ENCODE measurements around the gene SP110.
A peak's percentile ranks its signal among the peaks of the same experiment; 100 is the strongest.

The SP110 gene

GRCh38 chr2:230172852-230173251, 46.9 kb downstream of the SP110 start:
- no peak for DNase-seq (ENCODE audit: low read depth in 1 of 2, low spot score in 1 of 2)

GRCh38 chr2:230172156-230172555, 47.6 kb downstream of the SP110 start:
- DNase-seq (ENCODE audit: low read depth in 1 of 2, low spot score in 1 of 2), result no peak

GRCh38 chr2:230170532-230170931, 49.3 kb downstream of the SP110 start:
- DNase-seq (ENCODE audit: low read depth in 1 of 2, low spot score in 1 of 2), result no peak

- no peak for DNase-seq (ENCODE audit: low read depth in 1 of 2, low spot score in 1 of 2)
Observed at GRCh38 chr2:230166557-230167170, 53.1 kb downstream of the SP110 start.

GRCh38 chr2:230164139-230164538, 55.6 kb downstream of the SP110 start:
- DNase-seq (ENCODE audit: low read depth in 1 of 2, low spot score in 1 of 2), result no peak

GRCh38 chr2:230162981-230163380, 56.8 kb downstream of the SP110 start:
- no peak for DNase-seq (ENCODE audit: low read depth in 1 of 2, low spot score in 1 of 2)

- no peak for DNase-seq (ENCODE audit: low read depth in 1 of 2, low spot score in 1 of 2)
Observed at GRCh38 chr2:230161184-230161583, 58.6 kb downstream of the SP110 start.

GRCh38 chr2:230160112-230160660, 59.6 kb downstream of the SP110 start:
- peak; percentile 9 to 33 for DNase-seq (ENCODE audit: low read depth in 1 of 2, low spot score in 1 of 2)

- no peak for DNase-seq (ENCODE audit: low read depth in 1 of 2, low spot score in 1 of 2)
Observed at GRCh38 chr2:230158468-230158867, 61.3 kb downstream of the SP110 start.

GRCh38 chr2:230156782-230157699, 62.7 kb downstream of the SP110 start:
- DNase-seq (ENCODE audit: low read depth in 1 of 2, low spot score in 1 of 2), result no peak

GRCh38 chr2:230155359-230155758, 64.4 kb downstream of the SP110 start:
- DNase-seq (ENCODE audit: low read depth in 1 of 2, low spot score in 1 of 2), result no peak

- DNase-seq (ENCODE audit: low read depth in 1 of 2, low spot score in 1 of 2), result no peak
Observed at GRCh38 chr2:230153390-230153976, 66.3 kb downstream of the SP110 start.

- no peak for DNase-seq (ENCODE audit: low read depth in 1 of 2, low spot score in 1 of 2)
Observed at GRCh38 chr2:230152334-230152733, 67.5 kb downstream of the SP110 start.

- DNase-seq (ENCODE audit: low read depth in 1 of 2, low spot score in 1 of 2), result no peak
Observed at GRCh38 chr2:230144355-230144754, 75.4 kb downstream of the SP110 start.

GRCh38 chr2:230140667-230141066, 79.1 kb downstream of the SP110 start:
- no peak for DNase-seq (ENCODE audit: low read depth in 1 of 2, low spot score in 1 of 2)

- DNase-seq (ENCODE audit: low read depth in 1 of 2, low spot score in 1 of 2), result no peak
Observed at GRCh38 chr2:230137902-230138539, 81.8 kb downstream of the SP110 start.

- DNase-seq (ENCODE audit: low read depth in 1 of 2, low spot score in 1 of 2), result no peak
Observed at GRCh38 chr2:230135130-230135525, 84.7 kb downstream of the SP110 start.

- no peak for DNase-seq (ENCODE audit: low read depth in 1 of 2, low spot score in 1 of 2)
Observed at GRCh38 chr2:230134496-230135129, 85.2 kb downstream of the SP110 start.

GRCh38 chr2:230131366-230131765, 88.4 kb downstream of the SP110 start:
- no peak for DNase-seq (ENCODE audit: low read depth in 1 of 2, low spot score in 1 of 2)

- no peak for DNase-seq (ENCODE audit: low read depth in 1 of 2, low spot score in 1 of 2)
Observed at GRCh38 chr2:230130668-230131364, 89.0 kb downstream of the SP110 start.
